ENCODE data around the gene CAPG.
"Not testable (repeated sequence)": the region's sequence is repeated elsewhere in the genome, so short reads cannot be mapped to it uniquely, and the experiment has no call there.

CAPG gene

GRCh38 chr2:85419009-85419675 is 9.0 kb upstream of the CAPG start:
- ChIA-PET CTCF (interaction anchor here (0.7 to 4.0 kb wide), 5 partner anchors 10 to 143 kb away, joined by 3 to 68 read pairs (median 4); partner anchors contain the start of gene MAT2A), POLR2A (interaction anchor here (0.6 to 4.4 kb wide), 29 partner anchors 9 to 218 kb away, joined by 3 to 105 read pairs (median 6); partner anchors contain the start of genes C2orf68, ELMOD3, GGCX and MAT2A)
- TF ChIP-seq TARDBP (IDR thresholded peaks at IDR 0.05): no peak
- TF ChIP-seq HDGF (IDR thresholded peaks at IDR 0.05; ENCODE audit: borderline replicate concordance): no peak
- no peak for TF ChIP-seq ZNF384 (IDR thresholded peaks at IDR 0.05)
- TF ChIP-seq, protein P1, sequence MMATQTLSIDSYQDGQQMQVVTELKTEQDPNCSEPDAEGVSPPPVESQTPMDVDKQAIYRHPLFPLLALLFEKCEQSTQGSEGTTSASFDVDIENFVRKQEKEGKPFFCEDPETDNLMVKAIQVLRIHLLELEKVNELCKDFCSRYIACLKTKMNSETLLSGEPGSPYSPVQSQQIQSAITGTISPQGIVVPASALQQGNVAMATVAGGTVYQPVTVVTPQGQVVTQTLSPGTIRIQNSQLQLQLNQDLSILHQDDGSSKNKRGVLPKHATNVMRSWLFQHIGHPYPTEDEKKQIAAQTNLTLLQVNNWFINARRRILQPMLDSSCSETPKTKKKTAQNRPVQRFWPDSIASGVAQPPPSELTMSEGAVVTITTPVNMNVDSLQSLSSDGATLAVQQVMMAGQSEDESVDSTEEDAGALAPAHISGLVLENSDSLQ (IDR thresholded peaks at IDR 0.05): no peak
- no peak for TF ChIP-seq ELF4 (IDR thresholded peaks at IDR 0.05)
- no peak for TF ChIP-seq L3MBTL2 (conservative IDR thresholded peaks at IDR 0.05)
- no peak for TF ChIP-seq CTBP1 (IDR thresholded peaks at IDR 0.05; ENCODE audit: borderline replicate concordance)
- TF ChIP-seq FOXA1 (IDR thresholded peaks at IDR 0.05): no peak
- TF ChIP-seq SUZ12 (IDR thresholded peaks at IDR 0.05): no peak
- TF ChIP-seq FOXK2 (IDR thresholded peaks at IDR 0.05): no peak
- no peak for TF ChIP-seq SP1 (IDR thresholded peaks at IDR 0.05)
- DNase-seq (ENCODE audit: extremely low spot score): no peak

DNA sequence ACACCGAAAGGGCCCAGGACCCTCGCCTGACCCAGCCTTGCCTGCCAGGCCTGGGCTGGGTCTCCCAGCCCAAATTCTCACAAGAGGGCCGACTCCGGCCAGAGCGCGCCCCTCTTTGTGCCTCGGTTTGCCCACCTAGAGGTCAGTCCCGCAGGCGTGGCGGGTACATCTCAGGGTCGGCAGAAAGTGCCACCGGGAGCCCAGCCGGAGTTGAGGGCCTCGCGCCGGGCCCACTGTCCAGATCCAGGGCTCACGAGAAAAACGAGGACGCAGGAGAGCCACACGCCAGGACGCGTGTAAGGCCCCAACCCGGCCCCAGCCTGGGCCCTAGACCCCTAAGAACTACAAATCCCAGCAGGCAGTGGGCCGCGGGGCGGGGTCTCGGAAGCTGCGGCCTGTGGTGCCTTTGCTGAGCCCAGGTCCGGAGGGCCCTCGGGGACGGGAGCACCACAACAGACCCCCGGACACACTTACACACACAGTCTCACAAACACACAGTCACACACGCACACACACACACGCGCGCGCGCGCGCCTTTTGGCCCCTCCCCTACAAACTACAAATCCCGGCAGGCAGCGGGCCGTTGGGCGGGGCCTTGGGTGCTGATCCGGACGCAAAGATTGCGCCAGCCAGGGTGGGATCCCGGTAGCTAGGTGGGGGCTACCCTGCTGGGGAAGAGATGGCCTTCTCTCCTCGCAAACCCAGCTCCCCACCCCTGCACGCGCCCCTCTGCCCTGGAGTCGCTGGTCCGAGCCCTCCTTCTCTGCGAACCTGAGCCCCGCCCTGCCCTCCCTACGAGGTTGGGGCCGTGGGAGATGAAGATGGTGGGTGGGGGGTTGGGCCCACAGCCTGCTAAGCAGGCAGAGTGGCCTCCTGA is 8.2 kb upstream of the CAPG start, which contains the start of gene SH2D6:
Gene SH2D6, plus strand, starts transcription at position 583 of the 877 bp plus-strand sequence. CDS start 10,752 bp downstream, outside the sequence.
- ChIA-PET CTCF (interaction anchor here (4.0 kb wide), 1 partner anchor 132 kb away, joined by 68 read pairs; no protein-coding TSS in a partner anchor), POLR2A (interaction anchor here (0.7 to 4.4 kb wide), 21 partner anchors 9 to 198 kb away, joined by 3 to 105 read pairs (median 11); partner anchors contain the start of genes C2orf68, ELMOD3, GGCX and MAT2A)
- DNase-seq (ENCODE audit: extremely low spot score): peak; percentile 90
- TF ChIP-seq FOXA1 (IDR thresholded peaks at IDR 0.05) (no peak), BHLHE40 (IDR thresholded peaks at IDR 0.05; ENCODE audit: borderline replicate concordance) (no peak), FOXM1 (IDR thresholded peaks at IDR 0.05; ENCODE audit: borderline replicate concordance) (no peak), ELF4 (IDR thresholded peaks at IDR 0.05) (peak; percentile 25; the same call in 1 of the 2 replicates), L3MBTL2 (conservative IDR thresholded peaks at IDR 0.05) (peak; percentile 94), NFRKB (IDR thresholded peaks at IDR 0.05) (no peak), TARDBP (IDR thresholded peaks at IDR 0.05) (no peak), CTBP1 (IDR thresholded peaks at IDR 0.05; ENCODE audit: borderline replicate concordance) (no peak), LEF1 (IDR thresholded peaks at IDR 0.05; ENCODE audit: borderline replicate concordance) (no peak)

- no peak for DNase-seq (ENCODE audit: extremely low spot score)
- ChIA-PET POLR2A (interaction anchor here (0.9 to 2.0 kb wide), 2 partner anchors 122 to 145 kb away, joined by 3 to 9 read pairs; partner anchors contain the start of genes GGCX and MAT2A), CTCF (interaction anchor here (0.6 kb wide), 1 partner anchor 24 kb away, joined by 3 read pairs; no protein-coding TSS in a partner anchor)
- TF ChIP-seq SUZ12 (IDR thresholded peaks at IDR 0.05) (no peak), FOXK2 (IDR thresholded peaks at IDR 0.05) (no peak), ZNF384 (IDR thresholded peaks at IDR 0.05) (no peak), HDGF (IDR thresholded peaks at IDR 0.05; ENCODE audit: borderline replicate concordance) (no peak), FOXM1 (IDR thresholded peaks at IDR 0.05; ENCODE audit: borderline replicate concordance) (no peak), ELF4 (IDR thresholded peaks at IDR 0.05) (no peak), BHLHE40 (IDR thresholded peaks at IDR 0.05; ENCODE audit: borderline replicate concordance) (no peak), FOXA1 (IDR thresholded peaks at IDR 0.05) (no peak), L3MBTL2 (conservative IDR thresholded peaks at IDR 0.05) (no peak), TARDBP (IDR thresholded peaks at IDR 0.05) (no peak), LEF1 (IDR thresholded peaks at IDR 0.05; ENCODE audit: borderline replicate concordance) (no peak), ARNT (IDR thresholded peaks at IDR 0.05) (no peak), CTBP1 (IDR thresholded peaks at IDR 0.05; ENCODE audit: borderline replicate concordance) (no peak), SP1 (IDR thresholded peaks at IDR 0.05) (no peak)
- TF ChIP-seq, protein P1 (IDR thresholded peaks at IDR 0.05): no peak
Measured at GRCh38 chr2:85415980-85416650, 5.9 kb upstream of the CAPG start.

DNA sequence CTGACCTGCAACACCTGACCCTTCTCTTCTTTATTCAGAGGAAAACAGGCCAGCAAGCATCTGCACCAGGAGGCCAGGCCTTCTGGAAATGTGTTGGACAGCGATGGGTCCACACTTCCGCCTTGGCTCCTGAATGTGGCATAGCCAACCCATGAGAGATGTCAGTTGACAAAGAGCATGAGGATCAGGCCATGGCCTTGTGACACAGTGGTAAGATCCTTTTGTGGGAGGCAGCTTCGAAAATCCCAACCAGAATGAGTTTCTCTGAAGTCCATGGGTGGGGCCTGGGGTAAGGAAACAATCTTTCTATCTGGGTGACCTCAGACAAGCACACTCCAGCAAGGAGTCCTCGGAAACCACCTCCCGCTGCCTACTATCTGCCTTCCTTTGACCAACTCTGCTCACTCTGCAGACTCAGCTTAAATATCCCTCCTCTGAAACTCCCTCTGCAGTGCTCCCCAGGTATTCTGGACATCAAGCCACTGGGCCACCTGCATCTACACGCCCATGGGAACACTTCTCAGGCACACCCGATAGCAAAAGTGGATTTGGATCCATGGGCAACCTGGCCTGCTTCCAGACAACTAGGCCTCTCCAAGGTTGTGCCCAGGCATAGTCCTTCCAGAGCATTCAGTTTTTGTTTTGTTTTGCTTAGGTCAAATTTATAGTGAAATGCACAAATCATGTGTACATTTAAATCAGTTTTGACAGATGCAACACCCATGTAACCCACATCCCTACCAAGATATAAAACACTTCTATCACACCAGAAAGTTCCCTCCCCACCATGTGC is 4.8 kb upstream of the CAPG start:
- TF ChIP-seq L3MBTL2 (conservative IDR thresholded peaks at IDR 0.05) (no peak), HDGF (IDR thresholded peaks at IDR 0.05; ENCODE audit: borderline replicate concordance) (no peak), FOXK2 (IDR thresholded peaks at IDR 0.05) (no peak), LEF1 (IDR thresholded peaks at IDR 0.05; ENCODE audit: borderline replicate concordance) (no peak), ZNF384 (IDR thresholded peaks at IDR 0.05) (no peak), SUZ12 (IDR thresholded peaks at IDR 0.05) (no peak), ARNT (IDR thresholded peaks at IDR 0.05) (no peak), FOXM1 (IDR thresholded peaks at IDR 0.05; ENCODE audit: borderline replicate concordance) (no peak), NFRKB (IDR thresholded peaks at IDR 0.05) (no peak), CTBP1 (IDR thresholded peaks at IDR 0.05; ENCODE audit: borderline replicate concordance) (no peak), SP1 (IDR thresholded peaks at IDR 0.05) (no peak), ELF4 (IDR thresholded peaks at IDR 0.05) (no peak), TARDBP (IDR thresholded peaks at IDR 0.05) (no peak), FOXA1 (IDR thresholded peaks at IDR 0.05) (no peak), BHLHE40 (IDR thresholded peaks at IDR 0.05; ENCODE audit: borderline replicate concordance) (no peak)
- TF ChIP-seq, protein P1 (IDR thresholded peaks at IDR 0.05): no peak
- DNase-seq (ENCODE audit: extremely low spot score): no peak
- ChIA-PET POLR2A (no interaction called here), CTCF (interaction anchor here (0.7 kb wide), 1 partner anchor 118 kb away, joined by 3 read pairs; no protein-coding TSS in a partner anchor)

DNA sequence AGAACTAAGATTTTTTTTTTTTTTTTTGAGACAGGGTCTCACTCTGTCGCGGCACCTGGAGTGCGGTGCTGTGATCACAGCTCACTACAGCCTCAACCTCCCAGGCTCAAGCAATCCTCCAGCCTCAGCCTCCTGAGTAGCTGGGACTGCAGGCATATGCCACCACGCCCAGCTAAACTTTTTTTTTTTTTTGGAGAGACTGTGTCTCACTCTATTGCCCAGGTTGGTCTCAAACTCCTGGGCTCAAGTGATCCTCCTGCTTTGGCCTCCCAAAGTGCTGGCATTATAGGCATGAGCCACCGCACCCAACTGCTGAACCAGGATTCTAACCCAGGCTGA is 4.2 kb upstream of the CAPG start:
- POLR2A ChIA-PET: interaction anchor here (1.0 kb wide), 1 partner anchor 9 kb away, joined by 3 read pairs; no protein-coding TSS in a partner anchor
- DNase-seq (ENCODE audit: extremely low spot score): not testable (repeated sequence)
- CTCF ChIA-PET: interaction anchor here (0.5 to 0.7 kb wide), 2 partner anchors 47 to 118 kb away, joined by 3 read pairs; no protein-coding TSS in a partner anchor

All from HEK293T (cell line).